WTC11 (cell line): Measurements from ENCODE around the gene ELFN2.

ENCODE experiments used
- CTCF ChIP-seq: fragments of 200-600 bp; IDR thresholded peaks from 2 replicates; pipeline ENCODE4 v1.8.0; 2022; ENCODE audit warnings: antibody characterized with exemption
- E2F5 ChIP-seq: sonication (generic); formaldehyde crosslinking; IDR thresholded peaks from 2 replicates; pipeline ENCODE4 v1.8.1; 2022; ENCODE audit warnings: mild to moderate bottlenecking, moderate library complexity, missing genetic modification reagents
- ELF4 ChIP-seq: sonication (generic); formaldehyde crosslinking; IDR thresholded peaks from 2 replicates; pipeline ENCODE4 v1.8.1; 2022; ENCODE audit warnings: low read depth, mild to moderate bottlenecking, moderate library complexity, missing genetic modification reagents
- JUN ChIP-seq: sonication (generic); formaldehyde crosslinking; IDR thresholded peaks from 2 replicates; pipeline ENCODE4 v1.8.0; 2023; ENCODE audit warnings: mild to moderate bottlenecking, missing genetic modification reagents
- PRDM15 ChIP-seq: sonication (generic); formaldehyde crosslinking; IDR thresholded peaks from 2 replicates; pipeline ENCODE4 v1.8.0; 2022; ENCODE audit warnings: missing genetic modification reagents
- SMAD3 ChIP-seq: sonication (generic); formaldehyde crosslinking; IDR thresholded peaks from 2 replicates; pipeline ENCODE4 v1.8.0; 2022; ENCODE audit warnings: missing genetic modification reagents, mild to moderate bottlenecking, borderline replicate concordance
- SMAD4 ChIP-seq: sonication (generic); formaldehyde crosslinking; IDR thresholded peaks from 2 replicates; pipeline ENCODE4 v1.8.0; 2022; ENCODE audit warnings: mild to moderate bottlenecking, missing genetic modification reagents
- ZBTB21 ChIP-seq: sonication (generic); formaldehyde crosslinking; IDR thresholded peaks from 2 replicates; pipeline ENCODE4 v1.8.1; 2023; ENCODE audit warnings: mild to moderate bottlenecking, missing genetic modification reagents, borderline replicate concordance
- TF ChIP-seq, protein P1 (sequence below): sonication (generic); formaldehyde crosslinking; IDR thresholded peaks from 2 replicates; pipeline ENCODE4 v1.8.0; 2022; ENCODE audit warnings: mild to moderate bottlenecking, missing genetic modification reagents

DNA sequence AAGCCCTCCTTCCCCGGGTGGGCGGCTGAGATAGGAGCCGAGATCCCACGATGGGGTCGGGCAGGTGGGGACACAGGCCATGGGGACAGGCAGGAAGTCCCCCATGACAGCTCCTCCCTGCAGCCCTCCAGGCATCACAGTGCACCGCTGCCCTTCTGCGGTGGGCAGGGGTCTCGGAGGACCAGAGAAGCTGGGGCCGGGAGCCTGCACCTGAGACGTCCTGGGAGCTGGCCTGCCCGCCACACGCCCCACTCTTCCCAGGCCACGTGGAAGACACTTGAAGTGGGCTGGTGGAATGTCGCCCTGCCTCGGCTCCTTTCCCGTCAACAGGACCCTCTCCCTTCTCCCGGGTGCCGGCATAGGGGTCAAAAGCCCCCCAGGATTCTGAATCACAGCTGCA lies 55.4 kb downstream of the ELFN2 start:
- no peak for TF ChIP-seq ELF4 (CRISPR knock-in tag)
- no peak for TF ChIP-seq CTCF
- TF ChIP-seq E2F5 (CRISPR knock-in tag): no peak
- TF ChIP-seq SMAD3 (CRISPR knock-in tag): no peak
- no peak for TF ChIP-seq PRDM15 (CRISPR knock-in tag)
- no peak for TF ChIP-seq ZBTB21 (CRISPR knock-in tag)
- TF ChIP-seq, protein P1, sequence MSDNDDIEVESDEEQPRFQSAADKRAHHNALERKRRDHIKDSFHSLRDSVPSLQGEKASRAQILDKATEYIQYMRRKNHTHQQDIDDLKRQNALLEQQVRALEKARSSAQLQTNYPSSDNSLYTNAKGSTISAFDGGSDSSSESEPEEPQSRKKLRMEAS (CRISPR knock-in tag): no peak
- TF ChIP-seq SMAD4: no peak
- TF ChIP-seq JUN (CRISPR knock-in tag): no peak
